ENCODE measurements around the gene PLEKHM1.

Gene PLEKHM1

DNA sequence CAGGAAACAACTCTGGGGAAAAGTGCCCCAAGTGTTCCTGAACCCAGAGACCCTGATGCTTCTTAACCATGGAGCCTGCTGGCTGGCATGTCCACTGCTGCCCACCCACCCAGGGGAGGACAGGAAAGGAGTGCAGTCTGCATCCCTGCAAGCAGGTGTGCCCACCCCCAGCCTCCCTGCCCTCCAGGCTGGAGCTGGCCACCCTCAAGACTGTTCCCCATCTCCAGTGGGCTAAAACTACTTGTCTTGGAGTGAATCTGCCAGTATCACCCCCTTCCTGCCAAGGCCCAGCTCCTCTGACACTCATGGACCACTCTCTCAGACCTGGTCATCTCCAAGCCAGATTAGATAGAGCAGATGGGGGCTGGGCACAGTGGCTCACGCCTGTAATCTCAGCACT is 87.6 kb downstream of the PLEKHM1 start:
- Histone ChIP-seq H3K4me2 (ENCODE audit: low read length) (no peak overlapping the region), H3K36me3 (ENCODE audit: control insufficient read depth, low read length) (peaks cover 55% of the 10 kb centered on the region), H3K9me2 (replicated peaks; ENCODE audit: control insufficient read depth, low read length) (no peaks in the 10 kb centered on the region), H4K20me1 (ENCODE audit: control insufficient read depth, insufficient read depth, low read depth, low read length) (no peaks in the 10 kb centered on the region; the same call in 1 of the 2 replicates), H3K4me3 (ENCODE audit: low read length) (no peak overlapping the region), H3K79me2 (ENCODE audit: control insufficient read depth, low read length) (peaks cover 12% of the 10 kb centered on the region), H3F3A (ENCODE audit: control insufficient read depth, insufficient read depth) (0 out of 2 replicates have a peak, but pooled peaks cover 2% of the 10 kb centered on the region), H3K27me3 (ENCODE audit: control insufficient read depth, low read length) (no peaks in the 10 kb centered on the region), H3K9me3 (ENCODE audit: control insufficient read depth, insufficient read depth, low read length) (no peaks in the 10 kb centered on the region), H3K4me1 (ENCODE audit: control insufficient read depth, low read length) (peaks cover 30% of the 10 kb centered on the region), H3K27ac (ENCODE audit: low read depth, low read length) (no peak overlapping the region)
- TF ChIP-seq, protein P1, sequence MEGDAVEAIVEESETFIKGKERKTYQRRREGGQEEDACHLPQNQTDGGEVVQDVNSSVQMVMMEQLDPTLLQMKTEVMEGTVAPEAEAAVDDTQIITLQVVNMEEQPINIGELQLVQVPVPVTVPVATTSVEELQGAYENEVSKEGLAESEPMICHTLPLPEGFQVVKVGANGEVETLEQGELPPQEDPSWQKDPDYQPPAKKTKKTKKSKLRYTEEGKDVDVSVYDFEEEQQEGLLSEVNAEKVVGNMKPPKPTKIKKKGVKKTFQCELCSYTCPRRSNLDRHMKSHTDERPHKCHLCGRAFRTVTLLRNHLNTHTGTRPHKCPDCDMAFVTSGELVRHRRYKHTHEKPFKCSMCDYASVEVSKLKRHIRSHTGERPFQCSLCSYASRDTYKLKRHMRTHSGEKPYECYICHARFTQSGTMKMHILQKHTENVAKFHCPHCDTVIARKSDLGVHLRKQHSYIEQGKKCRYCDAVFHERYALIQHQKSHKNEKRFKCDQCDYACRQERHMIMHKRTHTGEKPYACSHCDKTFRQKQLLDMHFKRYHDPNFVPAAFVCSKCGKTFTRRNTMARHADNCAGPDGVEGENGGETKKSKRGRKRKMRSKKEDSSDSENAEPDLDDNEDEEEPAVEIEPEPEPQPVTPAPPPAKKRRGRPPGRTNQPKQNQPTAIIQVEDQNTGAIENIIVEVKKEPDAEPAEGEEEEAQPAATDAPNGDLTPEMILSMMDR (IDR thresholded peaks at IDR 0.05; ENCODE audit: low read depth, low read length, poor library complexity, severe bottlenecking), result no peak
- no peak for TF ChIP-seq EZH2phosphoT487 (IDR thresholded peaks at IDR 0.05; ENCODE audit: borderline replicate concordance, low read length)

DNA sequence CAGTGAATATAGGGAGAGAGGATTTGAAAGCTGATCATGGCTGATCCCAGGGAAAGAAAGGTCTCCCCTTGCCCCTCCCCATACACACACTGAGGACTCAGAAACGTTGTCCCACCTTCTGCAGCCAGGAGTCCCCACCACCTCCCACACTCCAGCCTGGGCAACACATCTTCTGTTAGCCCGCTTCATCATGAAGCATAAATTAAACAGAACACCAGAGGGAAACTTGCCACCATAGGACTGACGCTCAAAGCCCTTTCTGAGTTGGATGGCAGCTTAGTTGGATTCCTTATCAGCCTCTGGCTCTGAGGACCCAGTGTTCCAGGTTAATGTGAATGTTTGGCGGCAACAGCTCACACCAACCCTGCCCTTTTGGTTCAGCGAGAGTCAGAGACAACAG is 91.7 kb downstream of the PLEKHM1 start:
- no peak overlapping the region for H3K4me2 ChIP-seq (ENCODE audit: low read length)
- H3K36me3 ChIP-seq (ENCODE audit: control insufficient read depth, low read length), result peaks cover 52% of the 10 kb centered on the region
- H3F3A ChIP-seq (ENCODE audit: control insufficient read depth, insufficient read depth), result no peaks in the 10 kb centered on the region
- H4K20me1 ChIP-seq (ENCODE audit: control insufficient read depth, insufficient read depth, low read depth, low read length), result no peaks in the 10 kb centered on the region
- no peaks in the 10 kb centered on the region for H3K9me2 ChIP-seq (replicated peaks; ENCODE audit: control insufficient read depth, low read length)
- H3K4me3 ChIP-seq (ENCODE audit: low read length), result no peak overlapping the region
- H3K27me3 ChIP-seq (ENCODE audit: control insufficient read depth, low read length), result no peaks in the 10 kb centered on the region
- no peak overlapping the region for H3K27ac ChIP-seq (ENCODE audit: low read depth, low read length)
- no peaks in the 10 kb centered on the region for H3K9me3 ChIP-seq (ENCODE audit: control insufficient read depth, insufficient read depth, low read length)
- peaks cover 16% of the 10 kb centered on the region for H3K4me1 ChIP-seq (ENCODE audit: control insufficient read depth, low read length)
- no peak for TF ChIP-seq EZH2phosphoT487 (IDR thresholded peaks at IDR 0.05; ENCODE audit: borderline replicate concordance, low read length)
- TF ChIP-seq, protein P1 (IDR thresholded peaks at IDR 0.05; ENCODE audit: low read depth, low read length, poor library complexity, severe bottlenecking), result no peak
- H3K79me2 ChIP-seq (ENCODE audit: control insufficient read depth, low read length), result no peaks in the 10 kb centered on the region

DNA sequence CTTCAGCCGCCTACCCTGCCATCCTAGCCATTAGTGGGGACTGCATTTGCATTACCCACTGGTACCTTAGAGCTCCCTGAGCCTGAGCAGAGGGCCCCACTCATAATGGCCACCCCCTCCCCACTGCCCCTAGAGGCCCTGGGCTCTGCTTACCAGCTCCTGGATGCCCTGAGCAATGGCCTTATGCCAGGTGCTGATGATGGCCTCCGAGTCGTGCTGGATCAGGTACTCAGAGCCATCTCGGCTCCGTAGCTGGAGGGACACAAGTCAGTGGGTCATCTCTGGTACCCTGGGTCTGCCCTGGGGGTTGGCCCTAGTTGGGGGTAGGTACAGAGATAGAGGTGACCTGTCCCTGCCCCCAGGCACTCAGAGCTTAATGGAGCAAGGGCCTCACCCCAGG is 92.7 kb downstream of the PLEKHM1 start:
- no peaks in the 10 kb centered on the region for H4K20me1 ChIP-seq (ENCODE audit: control insufficient read depth, insufficient read depth, low read depth, low read length)
- H3K4me3 ChIP-seq (ENCODE audit: low read length), result no peak overlapping the region
- H3K36me3 ChIP-seq (ENCODE audit: control insufficient read depth, low read length), result peaks cover 45% of the 10 kb centered on the region
- H3K4me1 ChIP-seq (ENCODE audit: control insufficient read depth, low read length), result peaks cover 16% of the 10 kb centered on the region
- no peaks in the 10 kb centered on the region for H3K9me3 ChIP-seq (ENCODE audit: control insufficient read depth, insufficient read depth, low read length)
- no peak overlapping the region for H3K4me2 ChIP-seq (ENCODE audit: low read length)
- H3K79me2 ChIP-seq (ENCODE audit: control insufficient read depth, low read length), result no peaks in the 10 kb centered on the region
- no peak overlapping the region for H3K27ac ChIP-seq (ENCODE audit: low read depth, low read length)
- H3K27me3 ChIP-seq (ENCODE audit: control insufficient read depth, low read length), result no peaks in the 10 kb centered on the region
- H3K9me2 ChIP-seq (replicated peaks; ENCODE audit: control insufficient read depth, low read length), result no peaks in the 10 kb centered on the region
- H3F3A ChIP-seq (ENCODE audit: control insufficient read depth, insufficient read depth), result no peaks in the 10 kb centered on the region
- no peak for TF ChIP-seq EZH2phosphoT487 (IDR thresholded peaks at IDR 0.05; ENCODE audit: borderline replicate concordance, low read length)
- TF ChIP-seq, protein P1 (IDR thresholded peaks at IDR 0.05; ENCODE audit: low read depth, low read length, poor library complexity, severe bottlenecking), result no peak

Data from DOHH2 (cell line).